ENCODE data around the gene HMCN2. TPM values are rescaled to one million over a fixed set of nuclear protein-coding genes. Genes with fewer than 3 reads are reported as not detected.

HMCN2 gene
- total RNA-seq, 1 donor from 2014 or later: 9.3 TPM

DNA sequence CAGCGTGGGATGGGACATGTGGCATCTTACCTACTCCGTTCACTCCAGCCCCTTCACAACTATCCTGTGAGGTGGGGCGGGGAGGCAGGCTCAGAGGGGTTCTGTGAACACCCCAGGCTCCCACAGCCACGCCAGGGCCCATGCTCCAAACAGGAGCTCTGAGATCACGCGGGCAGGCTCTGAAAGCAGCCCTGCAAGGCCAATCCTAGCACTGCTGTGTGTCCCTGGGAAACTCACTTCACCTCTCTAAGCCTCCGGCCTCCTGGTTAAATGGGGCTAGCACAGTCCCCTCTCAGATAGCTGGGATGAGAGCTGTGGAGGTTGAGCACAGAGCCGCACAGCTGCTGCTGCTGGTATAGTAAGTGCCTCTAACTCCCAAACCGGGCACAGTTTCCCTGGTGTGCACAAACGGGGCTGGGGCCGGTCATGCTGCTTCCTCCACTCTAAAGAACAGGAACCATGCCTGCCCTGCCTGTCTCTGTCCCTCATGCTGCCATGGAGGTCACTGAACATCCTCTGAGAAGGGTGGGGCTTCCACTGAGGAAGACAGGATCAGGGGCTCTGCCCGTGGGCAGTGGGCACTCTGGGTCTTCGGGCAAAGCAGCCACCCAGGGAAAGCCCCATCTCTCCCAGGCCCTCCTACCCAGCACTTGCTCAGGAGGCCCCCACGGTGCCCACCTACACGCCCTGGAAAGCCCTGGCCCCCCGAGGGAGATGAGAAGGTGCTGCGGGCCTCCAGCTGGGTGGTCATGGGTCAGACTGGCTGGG is 166.2 kb downstream of the HMCN2 start:
- no peaks in the 10 kb centered on the region for H3K36me3 Mint-ChIP-seq (ENCODE audit: unreplicated experiment)
- peaks cover 5% of the 10 kb centered on the region for H3K9me3 Mint-ChIP-seq (ENCODE audit: unreplicated experiment)
- DNase-seq: no peak
- H3K27ac Mint-ChIP-seq (ENCODE audit: unreplicated experiment): no peak overlapping the region
- peaks cover 5% of the 10 kb centered on the region for H3K4me1 Mint-ChIP-seq (ENCODE audit: low read depth, unreplicated experiment)
- peaks cover 3% of the 10 kb centered on the region for H3K27me3 Mint-ChIP-seq (ENCODE audit: unreplicated experiment)
- TF ChIP-seq, protein P1, sequence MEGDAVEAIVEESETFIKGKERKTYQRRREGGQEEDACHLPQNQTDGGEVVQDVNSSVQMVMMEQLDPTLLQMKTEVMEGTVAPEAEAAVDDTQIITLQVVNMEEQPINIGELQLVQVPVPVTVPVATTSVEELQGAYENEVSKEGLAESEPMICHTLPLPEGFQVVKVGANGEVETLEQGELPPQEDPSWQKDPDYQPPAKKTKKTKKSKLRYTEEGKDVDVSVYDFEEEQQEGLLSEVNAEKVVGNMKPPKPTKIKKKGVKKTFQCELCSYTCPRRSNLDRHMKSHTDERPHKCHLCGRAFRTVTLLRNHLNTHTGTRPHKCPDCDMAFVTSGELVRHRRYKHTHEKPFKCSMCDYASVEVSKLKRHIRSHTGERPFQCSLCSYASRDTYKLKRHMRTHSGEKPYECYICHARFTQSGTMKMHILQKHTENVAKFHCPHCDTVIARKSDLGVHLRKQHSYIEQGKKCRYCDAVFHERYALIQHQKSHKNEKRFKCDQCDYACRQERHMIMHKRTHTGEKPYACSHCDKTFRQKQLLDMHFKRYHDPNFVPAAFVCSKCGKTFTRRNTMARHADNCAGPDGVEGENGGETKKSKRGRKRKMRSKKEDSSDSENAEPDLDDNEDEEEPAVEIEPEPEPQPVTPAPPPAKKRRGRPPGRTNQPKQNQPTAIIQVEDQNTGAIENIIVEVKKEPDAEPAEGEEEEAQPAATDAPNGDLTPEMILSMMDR (IDR thresholded peaks at IDR 0.05; ENCODE audit: partially characterized antibody, unreplicated experiment): no peak
- H3K4me3 Mint-ChIP-seq (ENCODE audit: unreplicated experiment): no peak overlapping the region

DNA sequence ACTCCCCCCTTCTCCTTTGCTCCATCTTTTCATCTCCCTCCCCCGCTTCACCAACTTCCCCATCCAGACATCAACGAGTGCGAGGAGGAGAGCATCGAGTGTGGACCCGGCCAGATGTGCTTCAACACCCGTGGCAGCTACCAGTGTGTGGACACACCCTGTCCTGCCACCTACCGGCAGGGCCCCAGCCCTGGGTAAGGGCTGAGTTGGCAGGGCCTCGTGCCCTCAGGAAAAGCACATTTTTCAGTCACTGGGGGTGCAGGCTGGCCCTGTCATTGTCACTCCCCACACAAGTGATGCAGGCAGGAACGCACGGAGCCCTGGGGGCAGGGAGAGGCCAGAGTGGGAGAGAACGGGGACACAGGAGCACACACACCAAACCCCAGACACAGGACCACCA is 166.8 kb downstream of the HMCN2 start:
- DNase-seq: no peak
- Mint-ChIP-seq H3K36me3 (ENCODE audit: unreplicated experiment) (no peaks in the 10 kb centered on the region), H3K9me3 (ENCODE audit: unreplicated experiment) (peaks cover 5% of the 10 kb centered on the region), H3K27ac (ENCODE audit: unreplicated experiment) (no peak overlapping the region), H3K4me3 (ENCODE audit: unreplicated experiment) (no peak overlapping the region), H3K4me1 (ENCODE audit: low read depth, unreplicated experiment) (peaks cover 2% of the 10 kb centered on the region), H3K27me3 (ENCODE audit: unreplicated experiment) (peaks cover 3% of the 10 kb centered on the region)
- TF ChIP-seq, protein P1 (IDR thresholded peaks at IDR 0.05; ENCODE audit: partially characterized antibody, unreplicated experiment): no peak

DNA sequence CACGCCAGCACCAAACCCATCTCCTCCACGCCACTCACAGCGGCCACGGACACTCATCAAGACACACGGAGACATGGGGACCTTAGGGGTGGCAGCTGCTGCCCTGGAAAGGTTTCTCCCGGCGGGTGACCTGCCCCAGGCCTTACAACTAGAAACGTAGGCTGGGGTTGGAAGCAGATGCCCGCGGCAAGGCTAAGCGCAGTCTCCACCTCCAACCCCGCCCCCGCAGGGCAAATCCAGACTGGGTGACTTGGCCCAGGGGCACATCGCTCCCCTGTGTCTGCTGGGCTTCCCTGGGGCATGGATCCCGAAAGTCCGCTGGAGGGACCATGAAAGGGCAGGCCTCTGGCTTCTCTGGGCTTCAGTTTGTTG is 167.2 kb downstream of the HMCN2 start:
- TF ChIP-seq, protein P1 (IDR thresholded peaks at IDR 0.05; ENCODE audit: partially characterized antibody, unreplicated experiment): no peak
- Mint-ChIP-seq H3K4me1 (ENCODE audit: low read depth, unreplicated experiment) (peaks cover 3% of the 10 kb centered on the region), H3K27me3 (ENCODE audit: unreplicated experiment) (peaks cover 3% of the 10 kb centered on the region), H3K4me3 (ENCODE audit: unreplicated experiment) (peak overlapping the region; percentile 38), H3K36me3 (ENCODE audit: unreplicated experiment) (no peaks in the 10 kb centered on the region), H3K9me3 (ENCODE audit: unreplicated experiment) (peaks cover 5% of the 10 kb centered on the region), H3K27ac (ENCODE audit: unreplicated experiment) (no peak overlapping the region)
- DNase-seq: no peak

DNA sequence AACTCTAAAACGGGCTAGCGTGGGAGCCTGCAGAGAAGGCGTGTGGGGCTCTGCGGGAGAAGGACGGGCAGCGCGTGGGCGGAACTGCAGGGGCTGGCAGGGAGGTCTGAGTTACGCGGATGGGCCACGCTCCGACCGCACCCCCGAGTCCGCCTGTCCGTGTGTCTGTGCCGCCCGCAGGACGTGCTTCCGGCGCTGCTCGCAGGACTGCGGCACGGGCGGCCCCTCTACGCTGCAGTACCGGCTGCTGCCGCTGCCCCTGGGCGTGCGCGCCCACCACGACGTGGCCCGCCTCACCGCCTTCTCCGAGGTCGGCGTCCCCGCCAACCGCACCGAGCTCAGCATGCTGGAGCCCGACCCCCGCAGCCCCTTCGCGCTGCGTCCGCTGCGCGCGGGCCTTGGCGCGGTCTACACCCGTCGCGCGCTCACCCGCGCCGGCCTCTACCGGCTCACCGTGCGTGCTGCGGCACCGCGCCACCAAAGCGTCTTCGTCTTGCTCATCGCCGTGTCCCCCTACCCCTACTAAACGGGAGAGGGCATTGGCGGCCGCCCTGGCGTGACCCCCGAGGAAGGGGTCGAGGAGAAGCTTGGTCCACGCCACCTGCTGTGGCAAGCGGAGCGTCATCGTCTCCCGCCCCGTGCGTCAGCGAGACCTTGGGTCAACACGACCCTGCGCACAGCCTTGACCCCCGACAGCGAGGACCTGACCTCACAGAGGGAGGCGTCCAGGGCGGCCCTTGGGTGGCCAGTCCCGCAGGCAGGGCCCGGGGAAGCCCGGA is 167.8 kb downstream of the HMCN2 start:
- no peaks in the 10 kb centered on the region for H3K36me3 Mint-ChIP-seq (ENCODE audit: unreplicated experiment)

More for the DNA sequence above, 167.8 kb downstream of the HMCN2 start:
- H3K4me1 Mint-ChIP-seq (ENCODE audit: low read depth, unreplicated experiment): peaks cover 3% of the 10 kb centered on the region
- peaks cover 5% of the 10 kb centered on the region for H3K9me3 Mint-ChIP-seq (ENCODE audit: unreplicated experiment)
- TF ChIP-seq, protein P1 (IDR thresholded peaks at IDR 0.05; ENCODE audit: partially characterized antibody, unreplicated experiment): peak; percentile 90
- DNase-seq: peak; percentile 88
- H3K27me3 Mint-ChIP-seq (ENCODE audit: unreplicated experiment): peaks cover 3% of the 10 kb centered on the region
- H3K27ac Mint-ChIP-seq (ENCODE audit: unreplicated experiment): no peak overlapping the region
- peak overlapping the region; percentile 38 for H3K4me3 Mint-ChIP-seq (ENCODE audit: unreplicated experiment)

Data from glutamatergic neuron (in vitro differentiated cells).